ENCODE data around the gene DPH7.
"Not testable (repeated sequence)": the region's sequence is repeated elsewhere in the genome, so short reads cannot be mapped to it uniquely, and the experiment has no call there.

DPH7 gene

GRCh38 chr9:137545123-137545522, 33.6 kb downstream of the DPH7 start:
- TF ChIP-seq CTCF (IDR thresholded peaks at IDR 0.05; ENCODE audit: low read depth, low read length, missing control alignments): no peak
- DNase-seq (ENCODE audit: low read depth): no peak

GRCh38 chr9:137544176-137544760, 34.5 kb downstream of the DPH7 start:
- H3K4me3 ChIP-seq (ENCODE audit: low read depth, low read length): no peak overlapping the region
- no peak for DNase-seq (ENCODE audit: low read depth)
- no peak for TF ChIP-seq CTCF (IDR thresholded peaks at IDR 0.05; ENCODE audit: low read depth, low read length, missing control alignments)

More at GRCh38 chr9:137545123-137545522, 33.6 kb downstream of the DPH7 start:
- H3K4me3 ChIP-seq (ENCODE audit: low read depth, low read length): no peak overlapping the region

- no peak for TF ChIP-seq CTCF (IDR thresholded peaks at IDR 0.05; ENCODE audit: low read depth, low read length, missing control alignments)
- DNase-seq (ENCODE audit: low read depth): no peak
- no peak overlapping the region for H3K4me3 ChIP-seq (ENCODE audit: low read depth, low read length)
Measured at GRCh38 chr9:137543237-137543963, 35.3 kb downstream of the DPH7 start.

- no peak overlapping the region for H3K4me3 ChIP-seq (ENCODE audit: low read depth, low read length)
- no peak for TF ChIP-seq CTCF (IDR thresholded peaks at IDR 0.05; ENCODE audit: low read depth, low read length, missing control alignments)
- DNase-seq (ENCODE audit: low read depth): no peak
Measured at GRCh38 chr9:137542486-137542885, 36.2 kb downstream of the DPH7 start.

- DNase-seq (ENCODE audit: low read depth): no peak
- no peak for TF ChIP-seq CTCF (IDR thresholded peaks at IDR 0.05; ENCODE audit: low read depth, low read length, missing control alignments)
- no peak overlapping the region for H3K4me3 ChIP-seq (ENCODE audit: low read depth, low read length)
Measured at GRCh38 chr9:137540536-137540935, 38.2 kb downstream of the DPH7 start.

DNA sequence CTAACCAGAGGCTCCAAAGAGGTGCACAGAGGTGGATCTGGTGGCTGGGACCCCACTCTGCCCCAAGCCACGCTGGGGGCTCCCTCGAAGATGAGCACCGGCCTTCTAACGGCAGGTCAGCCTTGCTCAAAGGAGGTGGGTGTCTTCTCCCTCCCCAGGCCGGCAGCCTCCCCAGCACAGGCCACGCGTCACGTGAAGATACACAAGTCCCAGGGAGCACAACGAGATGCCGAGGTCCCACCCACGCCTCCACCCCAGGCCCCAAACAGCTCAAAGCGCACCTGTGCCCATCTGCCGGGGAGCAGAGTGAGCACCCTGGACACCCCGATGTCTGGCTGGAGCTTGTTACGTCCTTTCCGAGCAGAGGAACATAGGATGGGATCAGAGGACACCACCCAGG, 40.7 kb downstream of the DPH7 start:
- DNase-seq (ENCODE audit: low read depth): no peak
- H3K4me3 ChIP-seq (ENCODE audit: low read depth, low read length): no peak overlapping the region
- no peak for TF ChIP-seq CTCF (IDR thresholded peaks at IDR 0.05; ENCODE audit: low read depth, low read length, missing control alignments)

- not testable (repeated sequence) for H3K4me3 ChIP-seq (ENCODE audit: low read depth, low read length); DNase-seq (ENCODE audit: low read depth)
Measured at GRCh38 chr9:137536594-137537131, 42.1 kb downstream of the DPH7 start.

Data from GM12864 (cell line).